ENCODE measurements around the gene CD2BP2.

GRCh38 chr16:30335598-30336474 lies 19.3 kb downstream of the CD2BP2 start:
- TF ChIP-seq, protein P1, sequence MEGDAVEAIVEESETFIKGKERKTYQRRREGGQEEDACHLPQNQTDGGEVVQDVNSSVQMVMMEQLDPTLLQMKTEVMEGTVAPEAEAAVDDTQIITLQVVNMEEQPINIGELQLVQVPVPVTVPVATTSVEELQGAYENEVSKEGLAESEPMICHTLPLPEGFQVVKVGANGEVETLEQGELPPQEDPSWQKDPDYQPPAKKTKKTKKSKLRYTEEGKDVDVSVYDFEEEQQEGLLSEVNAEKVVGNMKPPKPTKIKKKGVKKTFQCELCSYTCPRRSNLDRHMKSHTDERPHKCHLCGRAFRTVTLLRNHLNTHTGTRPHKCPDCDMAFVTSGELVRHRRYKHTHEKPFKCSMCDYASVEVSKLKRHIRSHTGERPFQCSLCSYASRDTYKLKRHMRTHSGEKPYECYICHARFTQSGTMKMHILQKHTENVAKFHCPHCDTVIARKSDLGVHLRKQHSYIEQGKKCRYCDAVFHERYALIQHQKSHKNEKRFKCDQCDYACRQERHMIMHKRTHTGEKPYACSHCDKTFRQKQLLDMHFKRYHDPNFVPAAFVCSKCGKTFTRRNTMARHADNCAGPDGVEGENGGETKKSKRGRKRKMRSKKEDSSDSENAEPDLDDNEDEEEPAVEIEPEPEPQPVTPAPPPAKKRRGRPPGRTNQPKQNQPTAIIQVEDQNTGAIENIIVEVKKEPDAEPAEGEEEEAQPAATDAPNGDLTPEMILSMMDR (IDR thresholded peaks at IDR 0.05; ENCODE audit: low read depth, low read length, missing input control): no peak
- no peak for TF ChIP-seq EGR1 (IDR thresholded peaks at IDR 0.05; ENCODE audit: low read depth in 2 of 2)
- TF ChIP-seq NR2F2 (IDR thresholded peaks at IDR 0.05): peak; percentile 82
- peak; percentile 91 for TF ChIP-seq SP1 (IDR thresholded peaks at IDR 0.05)
- no peak for TF ChIP-seq ATF3 (IDR thresholded peaks at IDR 0.05)
- peak; percentile 39 to 44 for TF ChIP-seq RAD21 (IDR thresholded peaks at IDR 0.05)
- peak; percentile 30 to 43 for TF ChIP-seq JUND (IDR thresholded peaks at IDR 0.05)
- TF ChIP-seq, protein P2, sequence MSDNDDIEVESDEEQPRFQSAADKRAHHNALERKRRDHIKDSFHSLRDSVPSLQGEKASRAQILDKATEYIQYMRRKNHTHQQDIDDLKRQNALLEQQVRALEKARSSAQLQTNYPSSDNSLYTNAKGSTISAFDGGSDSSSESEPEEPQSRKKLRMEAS (IDR thresholded peaks at IDR 0.05): peak; percentile 47
- TF ChIP-seq TAF1 (conservative IDR thresholded peaks at IDR 0.05): peak; percentile 66
- TF ChIP-seq RXRA (IDR thresholded peaks at IDR 0.05): peak; percentile 91 to 94

Measured in liver (tissue), 3 donors.